ENCODE results near the gene P2RX4.

- TF ChIP-seq CTCF (IDR thresholded peaks at IDR 0.05) = no peak
- no peak for TF ChIP-seq POLR2A (IDR thresholded peaks at IDR 0.05)
Measured at GRCh38 chr12:121189619-121190155, 20.2 kb upstream of the P2RX4 start.

All from adrenal gland (tissue), 5 donors.